ENCODE data around the gene COX5A.

Gene COX5A

DNA sequence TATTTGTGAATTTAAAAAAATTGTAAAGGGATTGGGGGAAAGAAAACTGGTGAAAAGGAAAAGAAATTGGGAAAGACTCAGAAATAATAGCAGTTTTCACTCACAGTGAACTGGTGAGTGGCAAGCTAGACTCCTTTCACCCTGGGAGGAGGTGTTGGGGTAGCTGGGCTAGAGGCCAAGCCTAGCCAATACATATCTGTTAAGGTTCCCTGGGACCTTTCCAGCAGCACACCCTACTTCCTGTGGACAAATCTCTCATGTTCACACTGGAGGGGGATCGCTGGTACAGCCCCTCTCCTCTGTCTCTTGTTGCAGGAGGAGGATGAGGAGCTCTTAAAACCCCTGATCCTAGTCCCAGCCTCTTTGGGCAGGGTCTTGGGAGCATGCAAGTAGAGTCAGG lies 22.4 kb upstream of the COX5A start:
- H3K27me3 ChIP-seq (ENCODE audit: insufficient read depth, poor library complexity, severe bottlenecking), result peaks cover 42% of the 10 kb centered on the region
- H3K4me3 ChIP-seq (replicated peaks; ENCODE audit: insufficient read depth, low read length), result no peak overlapping the region
- no peak for TF ChIP-seq SPI1 (IDR thresholded peaks at IDR 0.05; ENCODE audit: borderline replicate concordance, low read depth)
- TF ChIP-seq, protein P1, sequence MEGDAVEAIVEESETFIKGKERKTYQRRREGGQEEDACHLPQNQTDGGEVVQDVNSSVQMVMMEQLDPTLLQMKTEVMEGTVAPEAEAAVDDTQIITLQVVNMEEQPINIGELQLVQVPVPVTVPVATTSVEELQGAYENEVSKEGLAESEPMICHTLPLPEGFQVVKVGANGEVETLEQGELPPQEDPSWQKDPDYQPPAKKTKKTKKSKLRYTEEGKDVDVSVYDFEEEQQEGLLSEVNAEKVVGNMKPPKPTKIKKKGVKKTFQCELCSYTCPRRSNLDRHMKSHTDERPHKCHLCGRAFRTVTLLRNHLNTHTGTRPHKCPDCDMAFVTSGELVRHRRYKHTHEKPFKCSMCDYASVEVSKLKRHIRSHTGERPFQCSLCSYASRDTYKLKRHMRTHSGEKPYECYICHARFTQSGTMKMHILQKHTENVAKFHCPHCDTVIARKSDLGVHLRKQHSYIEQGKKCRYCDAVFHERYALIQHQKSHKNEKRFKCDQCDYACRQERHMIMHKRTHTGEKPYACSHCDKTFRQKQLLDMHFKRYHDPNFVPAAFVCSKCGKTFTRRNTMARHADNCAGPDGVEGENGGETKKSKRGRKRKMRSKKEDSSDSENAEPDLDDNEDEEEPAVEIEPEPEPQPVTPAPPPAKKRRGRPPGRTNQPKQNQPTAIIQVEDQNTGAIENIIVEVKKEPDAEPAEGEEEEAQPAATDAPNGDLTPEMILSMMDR (IDR thresholded peaks at IDR 0.05; ENCODE audit: insufficient read depth, low read length), result no peak
- no peak overlapping the region for H3K27ac ChIP-seq (replicated peaks)
- DNase-seq (ENCODE audit: low read depth in 1 of 2, low spot score in 1 of 2), result no peak

DNA sequence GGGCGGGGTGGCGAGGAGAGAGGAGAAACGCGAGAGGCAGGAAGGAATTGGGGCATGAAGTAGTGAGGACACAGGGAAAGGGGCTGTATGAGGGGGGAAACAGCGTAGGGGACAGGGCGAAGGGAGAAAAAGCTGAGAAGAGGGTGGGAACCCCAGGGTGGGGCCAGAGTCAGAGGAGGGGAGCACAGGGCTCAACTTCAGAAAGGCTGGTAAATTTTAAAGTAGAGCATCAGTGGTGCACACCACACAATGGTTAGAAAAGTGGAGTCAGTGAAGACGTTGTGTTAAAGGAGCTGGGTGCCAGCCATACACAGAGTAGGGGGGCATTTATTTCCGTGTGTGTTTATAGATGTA lies 21.7 kb upstream of the COX5A start:
- no peak overlapping the region for H3K27ac ChIP-seq (replicated peaks)
- H3K27me3 ChIP-seq (ENCODE audit: insufficient read depth, poor library complexity, severe bottlenecking), result peaks cover 42% of the 10 kb centered on the region
- no peak overlapping the region for H3K4me3 ChIP-seq (replicated peaks; ENCODE audit: insufficient read depth, low read length)
- TF ChIP-seq, protein P2, sequence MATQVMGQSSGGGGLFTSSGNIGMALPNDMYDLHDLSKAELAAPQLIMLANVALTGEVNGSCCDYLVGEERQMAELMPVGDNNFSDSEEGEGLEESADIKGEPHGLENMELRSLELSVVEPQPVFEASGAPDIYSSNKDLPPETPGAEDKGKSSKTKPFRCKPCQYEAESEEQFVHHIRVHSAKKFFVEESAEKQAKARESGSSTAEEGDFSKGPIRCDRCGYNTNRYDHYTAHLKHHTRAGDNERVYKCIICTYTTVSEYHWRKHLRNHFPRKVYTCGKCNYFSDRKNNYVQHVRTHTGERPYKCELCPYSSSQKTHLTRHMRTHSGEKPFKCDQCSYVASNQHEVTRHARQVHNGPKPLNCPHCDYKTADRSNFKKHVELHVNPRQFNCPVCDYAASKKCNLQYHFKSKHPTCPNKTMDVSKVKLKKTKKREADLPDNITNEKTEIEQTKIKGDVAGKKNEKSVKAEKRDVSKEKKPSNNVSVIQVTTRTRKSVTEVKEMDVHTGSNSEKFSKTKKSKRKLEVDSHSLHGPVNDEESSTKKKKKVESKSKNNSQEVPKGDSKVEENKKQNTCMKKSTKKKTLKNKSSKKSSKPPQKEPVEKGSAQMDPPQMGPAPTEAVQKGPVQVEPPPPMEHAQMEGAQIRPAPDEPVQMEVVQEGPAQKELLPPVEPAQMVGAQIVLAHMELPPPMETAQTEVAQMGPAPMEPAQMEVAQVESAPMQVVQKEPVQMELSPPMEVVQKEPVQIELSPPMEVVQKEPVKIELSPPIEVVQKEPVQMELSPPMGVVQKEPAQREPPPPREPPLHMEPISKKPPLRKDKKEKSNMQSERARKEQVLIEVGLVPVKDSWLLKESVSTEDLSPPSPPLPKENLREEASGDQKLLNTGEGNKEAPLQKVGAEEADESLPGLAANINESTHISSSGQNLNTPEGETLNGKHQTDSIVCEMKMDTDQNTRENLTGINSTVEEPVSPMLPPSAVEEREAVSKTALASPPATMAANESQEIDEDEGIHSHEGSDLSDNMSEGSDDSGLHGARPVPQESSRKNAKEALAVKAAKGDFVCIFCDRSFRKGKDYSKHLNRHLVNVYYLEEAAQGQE (IDR thresholded peaks at IDR 0.05; ENCODE audit: insufficient replicate concordance, low read depth), result no peak
- no peak for TF ChIP-seq GABPA (IDR thresholded peaks at IDR 0.05; ENCODE audit: low read depth)
- no peak for TF ChIP-seq POLR2AphosphoS5 (IDR thresholded peaks at IDR 0.05; ENCODE audit: low read depth)
- TF ChIP-seq, protein P1 (IDR thresholded peaks at IDR 0.05; ENCODE audit: insufficient read depth, low read length), result no peak
- no peak for TF ChIP-seq SPI1 (IDR thresholded peaks at IDR 0.05; ENCODE audit: borderline replicate concordance, low read depth)
- DNase-seq (ENCODE audit: low read depth in 1 of 2, low spot score in 1 of 2), result no peak

DNA sequence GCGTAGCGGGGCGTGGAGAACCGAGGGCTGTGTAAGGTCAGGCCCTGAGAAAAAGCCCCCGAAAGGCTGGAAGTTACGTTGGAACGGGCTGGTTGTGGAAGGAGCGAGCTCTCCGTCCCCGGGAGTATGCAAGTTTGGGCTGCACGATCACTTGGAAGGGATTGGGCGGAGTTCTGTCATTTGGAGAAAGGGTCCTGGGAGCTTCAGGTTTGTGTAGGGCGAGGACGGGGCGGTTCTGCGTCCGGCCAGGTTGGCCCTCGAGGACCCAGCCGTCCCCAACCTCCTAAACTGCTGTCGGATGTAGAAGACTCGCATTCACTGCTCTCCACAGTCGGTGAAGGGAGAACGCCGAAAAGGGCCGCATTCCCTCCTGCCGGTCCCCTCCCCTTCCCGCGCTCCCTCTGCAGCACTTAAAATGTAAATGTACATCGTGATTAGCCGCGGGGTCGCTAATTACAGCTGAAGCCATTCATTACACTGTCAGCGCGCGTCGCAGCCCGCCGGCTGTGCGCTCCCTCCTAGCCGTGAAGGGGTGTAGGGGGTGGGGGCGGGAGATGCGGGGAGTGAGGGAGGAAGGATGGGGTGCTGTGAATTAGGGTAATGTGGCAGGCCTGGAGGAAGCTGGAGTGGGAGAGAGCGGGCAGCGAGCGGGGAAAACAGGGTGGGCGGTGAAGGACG lies 21.2 kb upstream of the COX5A start:
- no peak overlapping the region for H3K27ac ChIP-seq (replicated peaks)
- TF ChIP-seq, protein P2 (IDR thresholded peaks at IDR 0.05; ENCODE audit: insufficient replicate concordance, low read depth), result no peak
- TF ChIP-seq SPI1 (IDR thresholded peaks at IDR 0.05; ENCODE audit: borderline replicate concordance, low read depth) (no peak), GABPA (IDR thresholded peaks at IDR 0.05; ENCODE audit: low read depth) (no peak), POLR2AphosphoS5 (IDR thresholded peaks at IDR 0.05; ENCODE audit: low read depth) (no peak)
- TF ChIP-seq, protein P1 (IDR thresholded peaks at IDR 0.05; ENCODE audit: insufficient read depth, low read length), result no peak
- H3K27me3 ChIP-seq (ENCODE audit: insufficient read depth, poor library complexity, severe bottlenecking), result peaks cover 42% of the 10 kb centered on the region
- DNase-seq (ENCODE audit: low read depth in 1 of 2, low spot score in 1 of 2), result no peak
- no peak overlapping the region for H3K4me3 ChIP-seq (replicated peaks; ENCODE audit: insufficient read depth, low read length)
